ENCODE results near the gene PMF1.

DNA sequence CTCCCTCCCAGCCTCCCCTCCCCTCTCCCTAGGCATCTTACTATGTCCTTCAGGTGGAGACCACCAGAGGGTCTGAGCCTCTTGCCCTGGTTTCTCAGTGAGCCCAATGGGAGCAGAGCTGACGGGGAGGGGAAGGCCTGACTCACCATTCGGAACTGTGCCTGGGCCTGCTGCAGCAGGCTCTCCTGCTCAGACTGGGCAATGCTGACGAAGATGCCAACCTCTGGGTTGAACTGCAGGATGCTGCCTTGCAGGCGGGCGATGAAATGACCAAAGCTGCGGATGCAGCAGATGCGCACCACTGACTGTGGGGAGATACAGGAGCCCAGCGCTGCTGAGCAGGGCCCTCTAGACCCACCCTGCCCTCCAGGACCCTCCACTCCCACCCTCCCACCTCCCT lies 46.1 kb downstream of the PMF1 start:
- TF ChIP-seq ZNF274 (IDR thresholded peaks at IDR 0.05; ENCODE audit: low read depth, low read length) (no peak), YY1 (IDR thresholded peaks at IDR 0.05; ENCODE audit: insufficient read depth, insufficient read length) (no peak)
